HL-60 (cell line): Measurements from ENCODE around the gene CHMP6.

Experiments
- SPI1 ChIP-seq: IDR thresholded peaks from 2 replicates; pipeline ENCODE4 v1.6.1; 2012; ENCODE audit warnings: low read depth, mild to moderate bottlenecking, borderline replicate concordance
- TF ChIP-seq, protein P1 (sequence below): IDR thresholded peaks from one replicate; pipeline ENCODE4 v1.5.1; 2011; ENCODE audit warnings: low read length, control low read depth, inconsistent platforms; ENCODE audit not compliant: insufficient read depth

DNA sequence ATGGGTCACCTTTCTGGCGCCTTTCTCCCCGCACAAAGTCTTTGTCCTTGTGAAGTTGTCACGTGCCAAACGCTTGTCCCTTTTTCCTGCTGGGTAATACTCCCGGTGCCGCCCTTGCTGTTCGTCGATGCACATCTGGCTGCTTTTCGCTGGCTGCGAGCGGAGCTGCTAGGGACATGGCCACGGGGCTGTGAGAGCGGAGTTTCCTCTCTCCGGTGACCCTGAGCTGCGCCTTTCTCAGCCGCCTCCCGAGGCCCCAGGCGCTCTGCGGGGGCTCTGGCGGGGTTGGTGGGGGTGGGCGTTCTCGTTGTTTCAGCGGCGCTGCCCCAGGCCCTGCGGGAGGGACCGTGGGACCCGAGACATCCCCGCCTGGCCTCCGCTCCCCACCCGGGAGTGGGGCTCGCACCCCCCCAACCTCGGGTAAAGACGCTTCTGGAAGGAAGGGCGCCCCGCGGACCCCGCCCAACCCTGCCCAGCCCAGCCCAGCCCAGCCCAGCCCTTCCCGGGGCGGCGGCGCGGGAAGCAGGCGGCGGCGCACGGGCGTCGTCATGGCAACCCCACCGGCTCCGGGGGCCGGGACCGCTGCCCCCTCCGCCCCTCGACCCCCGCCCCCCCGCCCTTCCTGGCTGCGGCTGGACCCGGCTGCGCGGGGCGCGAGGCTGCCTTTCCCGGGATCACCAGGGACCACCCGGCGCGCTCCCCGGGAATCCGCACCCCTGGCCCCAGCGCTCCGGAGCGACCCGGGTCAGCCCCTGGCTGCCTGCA is 12.3 kb downstream of the CHMP6 start:
- no peak for TF ChIP-seq SPI1
- TF ChIP-seq, protein P1, sequence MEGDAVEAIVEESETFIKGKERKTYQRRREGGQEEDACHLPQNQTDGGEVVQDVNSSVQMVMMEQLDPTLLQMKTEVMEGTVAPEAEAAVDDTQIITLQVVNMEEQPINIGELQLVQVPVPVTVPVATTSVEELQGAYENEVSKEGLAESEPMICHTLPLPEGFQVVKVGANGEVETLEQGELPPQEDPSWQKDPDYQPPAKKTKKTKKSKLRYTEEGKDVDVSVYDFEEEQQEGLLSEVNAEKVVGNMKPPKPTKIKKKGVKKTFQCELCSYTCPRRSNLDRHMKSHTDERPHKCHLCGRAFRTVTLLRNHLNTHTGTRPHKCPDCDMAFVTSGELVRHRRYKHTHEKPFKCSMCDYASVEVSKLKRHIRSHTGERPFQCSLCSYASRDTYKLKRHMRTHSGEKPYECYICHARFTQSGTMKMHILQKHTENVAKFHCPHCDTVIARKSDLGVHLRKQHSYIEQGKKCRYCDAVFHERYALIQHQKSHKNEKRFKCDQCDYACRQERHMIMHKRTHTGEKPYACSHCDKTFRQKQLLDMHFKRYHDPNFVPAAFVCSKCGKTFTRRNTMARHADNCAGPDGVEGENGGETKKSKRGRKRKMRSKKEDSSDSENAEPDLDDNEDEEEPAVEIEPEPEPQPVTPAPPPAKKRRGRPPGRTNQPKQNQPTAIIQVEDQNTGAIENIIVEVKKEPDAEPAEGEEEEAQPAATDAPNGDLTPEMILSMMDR, result no peak
